ENCODE results near the gene SIPA1L3. TPM values are rescaled to one million over a fixed set of nuclear protein-coding genes. Genes with fewer than 3 reads are reported as not detected.

SIPA1L3 gene
- total and polyA plus RNA-seq, 2 of the 13 experiments (the other 11 are each of a cell fraction or from before 2014, with no cell fraction given): 5.5 to 7.7 TPM

GRCh38 chr19:37905946-37906868, 801 bp upstream of the SIPA1L3 start, which contains the start of gene WDR87:
WDR87 (minus strand) TSS chr19:37906594; CDS start chr19:37898239, 8,355 bp downstream.
- H3K9me3 ChIP-seq (ENCODE audit: low read length): no peaks in the 10 kb centered on the region
- no peak for FAIRE-seq
- peak within 1 kb of the TSS; percentile 85 to 91 (median 86) for H3K4me3 ChIP-seq (replicated peaks in 1 of 3; ENCODE audit: insufficient read depth in 1 of 3, low read depth in 2 of 3, low read length in 3 of 3)
- POLR2A ChIA-PET: interaction anchor here (1.0 to 3.5 kb wide), 19 partner anchors 12 to 713 kb away, joined by 3 to 89 read pairs (median 4); partner anchors contain the start of genes EIF3K, FAM98C, PSMD8 and ZNF527
- peak; percentile 51 for DNase-seq (ENCODE audit: low spot score)
- peaks cover 25% of the 10 kb centered on the region for H3K79me2 ChIP-seq (ENCODE audit: insufficient read depth, low read length)
- H3K36me3 ChIP-seq (replicated peaks in 1 of 2; ENCODE audit: control insufficient read depth in 1 of 2, insufficient read depth in 2 of 2, low read length in 2 of 2): no peaks in the 10 kb centered on the region
- peak within 1 kb of the TSS; percentile 86 for H2AFZ ChIP-seq (ENCODE audit: low read length)
- peak within 1 kb of the TSS; percentile 87 for H3K4me2 ChIP-seq (ENCODE audit: low read depth, low read length)
- intact Hi-C loops (cut with micrococcal nuclease; ENCODE audit: unreplicated experiment): loop anchor here (2.0 kb wide), 3 partner anchors 27 to 81 kb away; no protein-coding TSS in a partner anchor
- H3K27me3 ChIP-seq (ENCODE audit: control insufficient read depth in 1 of 2, insufficient read depth in 2 of 2, low read length in 2 of 2): no peaks in the 10 kb centered on the region
- no peaks in the 10 kb centered on the region for H4K20me1 ChIP-seq (ENCODE audit: insufficient read depth, low read length)
- in situ Hi-C loops (cut with HindIII; ENCODE audit: extremely low pct_ligation_motif_present, low pct_unique_long_range_greater_than_20kb): no loop called here
- TSS peak; percentile 55 for BruUV-seq (replicated peaks)
- whole genome bisulfite sequencing (ENCODE audit: low lambda C conversion rate): under 1% methylated on average over 42 of the region's 63 CpGs
- peak within 1 kb of the TSS; percentile 79 for H3K27ac ChIP-seq (ENCODE audit: extremely low read length, insufficient read depth, low read length)
- H3K9ac ChIP-seq (ENCODE audit: insufficient read depth, low read depth, low read length): peak within 1 kb of the TSS; percentile 79
- CTCF ChIA-PET (ENCODE audit: low intra/inter-chr PET ratio, low total read pairs): no interaction called here
- peaks cover 33% of the 10 kb centered on the region for H3K4me1 ChIP-seq (ENCODE audit: insufficient read depth, low read length)
- peak; percentile 62 for ATAC-seq
- TF ChIP-seq SAFB2 (CRISPR knock-in tag; IDR thresholded peaks at IDR 0.05; ENCODE audit: borderline replicate concordance, low read depth) (no peak; the same call in none of the 2 replicates), TEAD2 (CRISPR knock-in tag; IDR thresholded peaks at IDR 0.05) (no peak), ZNF674 (CRISPR knock-in tag; IDR thresholded peaks at IDR 0.05; ENCODE audit: low read depth) (no peak), ONECUT2 (CRISPR knock-in tag; IDR thresholded peaks at IDR 0.05) (no peak), KDM2A (CRISPR knock-in tag; IDR thresholded peaks at IDR 0.05; ENCODE audit: borderline replicate concordance, low read depth) (0 out of 2 replicates have a peak, but pooled peaks have one; percentile 36), SYNCRIP (IDR thresholded peaks at IDR 0.05; ENCODE audit: insufficient read depth, low read depth, low read length) (no peak), ZFP36L1 (CRISPR knock-in tag; IDR thresholded peaks at IDR 0.05) (peak; percentile 47; the same call in 1 of the 2 replicates), ZNF569 (CRISPR knock-in tag; IDR thresholded peaks at IDR 0.05; ENCODE audit: borderline replicate concordance) (no peak), THAP8 (CRISPR knock-in tag; IDR thresholded peaks at IDR 0.05; ENCODE audit: borderline replicate concordance) (no peak), SUZ12 (IDR thresholded peaks at IDR 0.05; ENCODE audit: low read depth, low read length) (no peak), SMAD1 (CRISPR knock-in tag; IDR thresholded peaks at IDR 0.05; ENCODE audit: borderline replicate concordance, low read depth) (no peak; the same call in 1 of the 2 replicates), ZIK1 (CRISPR knock-in tag; IDR thresholded peaks at IDR 0.05; ENCODE audit: borderline replicate concordance, low read depth) (no peak), ZNF274 (CRISPR knock-in tag; IDR thresholded peaks at IDR 0.05) (0 out of 2 replicates have a peak, but pooled peaks have one; percentile 40), WIZ (CRISPR knock-in tag; IDR thresholded peaks at IDR 0.05) (0 out of 2 replicates have a peak, but pooled peaks have one; percentile 45), ZNF589 (CRISPR knock-in tag; conservative IDR thresholded peaks at IDR 0.05) (no peak), GABPB1 (CRISPR knock-in tag; IDR thresholded peaks at IDR 0.05) (no peak; the same call in 1 of the 2 replicates), SAP130 (CRISPR knock-in tag; IDR thresholded peaks at IDR 0.05; ENCODE audit: low read depth) (peak; percentile 21; the same call in 1 of the 2 replicates), RNF2 (conservative IDR thresholded peaks at IDR 0.05; ENCODE audit: low read depth) (peak; percentile 70; the same call in 1 of the 2 replicates), KAT7 (CRISPR knock-in tag; IDR thresholded peaks at IDR 0.05; ENCODE audit: borderline replicate concordance) (no peak), MIER3 (CRISPR knock-in tag; IDR thresholded peaks at IDR 0.05; ENCODE audit: borderline replicate concordance) (no peak)
- TF ChIP-seq, protein P1, sequence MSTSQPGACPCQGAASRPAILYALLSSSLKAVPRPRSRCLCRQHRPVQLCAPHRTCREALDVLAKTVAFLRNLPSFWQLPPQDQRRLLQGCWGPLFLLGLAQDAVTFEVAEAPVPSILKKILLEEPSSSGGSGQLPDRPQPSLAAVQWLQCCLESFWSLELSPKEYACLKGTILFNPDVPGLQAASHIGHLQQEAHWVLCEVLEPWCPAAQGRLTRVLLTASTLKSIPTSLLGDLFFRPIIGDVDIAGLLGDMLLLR (CRISPR knock-in tag; IDR thresholded peaks at IDR 0.05): no peak
